ENCODE results near the gene CHML. TPM values are rescaled to one million over a fixed set of nuclear protein-coding genes. Genes with fewer than 3 reads are reported as not detected.

CHML gene
- total and polyA plus RNA-seq, 8 donors: 0.68 to 6.3 (median 3.2) TPM

GRCh38 chr1:241590719-241591118 lies 49.5 kb downstream of the CHML start:
- Histone ChIP-seq H3K9me3 (no peaks in the 10 kb centered on the region), H3K27me3 (no peaks in the 10 kb centered on the region), H3K4me1 (no peaks in the 10 kb centered on the region), H3K27ac (no peak overlapping the region), H3K36me3 (no peaks in the 10 kb centered on the region), H3K4me3 (no peak overlapping the region)
- 42 to 47% methylated on average over 4 of the region's 4 CpGs for WGBS, 2 donors
- intact Hi-C loops (cut with DNase I): no loop called here
- TF ChIP-seq CTCF (IDR thresholded peaks at IDR 0.05): no peak
- FAIRE-seq: no peak
- no peak for ATAC-seq
- DNase-seq: no peak

Other genes with a start within 250 kb of the CHML start
- 10 to 100 TPM; 15.1 to 27.0 (median 23.3) TPM for gene FH, start 120.6 kb downstream of the CHML start, total RNA-seq
- gene FH, start 120.6 kb downstream of the CHML start, polyA plus RNA-seq: 10 to 100 TPM; 20.0 to 33.5 TPM
- under 1 TPM in 4 of 6 donors, not detected in 2; 0.09 to 0.89 (median 0.52) TPM for gene KMO, start 108.0 kb downstream of the CHML start, total RNA-seq
- under 1 TPM; 0.04 to 0.26 TPM for gene KMO, start 108.0 kb downstream of the CHML start, polyA plus RNA-seq
- 10 to 100 TPM in 1 of 6 donors, 1 to 10 TPM in 5; 1.2 to 12.8 (median 3.2) TPM for gene OPN3, start within 50 bp of the CHML start, total RNA-seq
- 1 to 10 TPM; 2.4 to 3.5 TPM for gene OPN3, start within 50 bp of the CHML start, polyA plus RNA-seq
- gene WDR64, start 11.9 kb upstream of the CHML start, total RNA-seq: not detected
- gene WDR64, start 11.9 kb upstream of the CHML start, polyA plus RNA-seq: not detected
- under 1 TPM in 4 of 6 donors, not detected in 2; 0.34 to 0.84 (median 0.39) TPM for gene EXO1, start 207.8 kb upstream of the CHML start, total RNA-seq
- gene EXO1, start 207.8 kb upstream of the CHML start, polyA plus RNA-seq: under 1 TPM; 0.08 to 0.19 TPM

All from pancreas (tissue), 10 donors.